ENCODE measurements around the gene WIPF3. TPM values are rescaled to one million over a fixed set of nuclear protein-coding genes. Genes with fewer than 3 reads are reported as not detected.

The WIPF3 gene
- total and polyA plus RNA-seq, 2 of the 4 experiments (the other 2 are of a cell fraction) = not detected

GRCh38 chr7:29783671-29784070, 22.6 kb upstream of the WIPF3 start:
- Histone ChIP-seq H2AFZ (replicated peaks; ENCODE audit: low read length, poor library complexity) (no peak overlapping the region), H3K4me2 (ENCODE audit: low read depth, low read length) (no peak overlapping the region), H4K91ac (ENCODE audit: insufficient read depth, low read depth, low read length) (no peak overlapping the region), H2AK9ac (replicated peaks; ENCODE audit: low read depth, low read length, poor library complexity) (no peak overlapping the region), H2BK15ac (ENCODE audit: low read depth, low read length) (no peak overlapping the region), H4K8ac (ENCODE audit: low read depth in 2 of 2, low read length in 2 of 2) (no peak overlapping the region), H2AK5ac (ENCODE audit: low read depth, low read length) (no peak overlapping the region), H3K4me1 (ENCODE audit: control insufficient read depth, insufficient read depth, low read length) (no peaks in the 10 kb centered on the region), H3K27me3 (ENCODE audit: control insufficient read depth, insufficient read depth, low read length) (no peaks in the 10 kb centered on the region), H3K27ac (ENCODE audit: insufficient read depth, low read length) (no peak overlapping the region), H3K23ac (ENCODE audit: low read depth, low read length) (no peak overlapping the region), H2BK120ac (ENCODE audit: low read depth, low read length) (no peak overlapping the region), H4K20me1 (ENCODE audit: insufficient read depth, low read length) (no peaks in the 10 kb centered on the region), H3K79me1 (ENCODE audit: low read depth in 1 of 2, low read length in 2 of 2) (no peaks in the 10 kb centered on the region), H3K56ac (ENCODE audit: extremely low read depth, insufficient read depth, low read length) (no peak overlapping the region), H3K18ac (ENCODE audit: low read depth, low read length) (no peak overlapping the region), H3K9me1 (ENCODE audit: insufficient read depth, low read length) (no peaks in the 10 kb centered on the region), H3K9ac (ENCODE audit: low read depth, low read length) (no peak overlapping the region), H3K14ac (replicated peaks; ENCODE audit: low read depth, low read length) (no peak overlapping the region), H3K9me3 (ENCODE audit: control insufficient read depth, insufficient read depth, low read length) (no peaks in the 10 kb centered on the region), H2BK5ac (ENCODE audit: low read depth, low read length, poor library complexity, severe bottlenecking) (no peak overlapping the region), H2BK20ac (ENCODE audit: low read depth, low read length) (no peak overlapping the region), H3K36me3 (ENCODE audit: control insufficient read depth, insufficient read depth, low read length) (no peaks in the 10 kb centered on the region), H3K4ac (ENCODE audit: low read depth, low read length) (no peak overlapping the region), H4K5ac (ENCODE audit: low read depth, low read length) (no peak overlapping the region), H3K4me3 (ENCODE audit: insufficient read depth, low read depth, low read length) (no peak overlapping the region)
- no TSS peak for BruUV-seq (replicated peaks)
- WGBS, 2 experiments (ENCODE audit: extremely low coverage in 2 of 2, insufficient read length in 1 of 2) = 80% methylated on average over 1 of the region's 2 CpGs; no CpG with 5 or more reads in 1 of the 2 experiments
- dilution Hi-C loops (cut with HindIII; ENCODE audit: low sequenced_read_pairs, unreplicated experiment) = no loop called here
- intact Hi-C loops (cut with micrococcal nuclease) = no loop called here
- DNase-seq = no peak
- in situ Hi-C loops (cut with MboI; ENCODE audit: low sequenced_read_pairs) = no loop called here
- no peak for TF ChIP-seq ELK1 (IDR thresholded peaks at IDR 0.05; ENCODE audit: borderline replicate concordance, low read depth, low read length)
- no peak for TF ChIP-seq CEBPB (IDR thresholded peaks at IDR 0.05; ENCODE audit: low read depth, low read length)
- no peak for TF ChIP-seq CTCF (conservative IDR thresholded peaks at IDR 0.05; ENCODE audit: low read depth, low read length)
- TF ChIP-seq FOS (IDR thresholded peaks at IDR 0.05; ENCODE audit: low read depth, low read length) = no peak
- TF ChIP-seq MAZ (IDR thresholded peaks at IDR 0.05; ENCODE audit: borderline replicate concordance, low read depth, low read length) = no peak
- no peak for TF ChIP-seq POLR2A (IDR thresholded peaks at IDR 0.05; ENCODE audit: low read depth, low read length)
- TF ChIP-seq BHLHE40 (IDR thresholded peaks at IDR 0.05; ENCODE audit: low read depth, low read length) = no peak
- no peak for TF ChIP-seq MAFK (IDR thresholded peaks at IDR 0.05; ENCODE audit: low read depth, low read length)
- TF ChIP-seq USF2 (IDR thresholded peaks at IDR 0.05; ENCODE audit: low read depth, low read length) = no peak
- ChIA-PET POLR2A (ENCODE audit: unreplicated experiment) (no interaction called here), CTCF (no interaction called here)
- no peak for ATAC-seq (ENCODE audit: low read depth)

Data from IMR-90 (cell line).